SK-N-MC (cell line): Measurements from ENCODE around the gene CCDC17.

Experiments used
- DNase-seq: peaks from one replicate; pipeline ENCODE4 v3.0.0-alpha.2; 2011; ENCODE audit warnings: low read depth, low spot score
- H3K27ac ChIP-seq: fragments of 200-600 bp; sonication (generic); 2 replicates; pipeline ENCODE4 v1.5.1; 2016; ENCODE audit warnings: mixed run types
- H3K36me3 ChIP-seq: fragments of 200-600 bp; sonication (generic); 2 replicates; pipeline ENCODE4 v1.6.1; 2017; ENCODE audit warnings: antibody characterized with exemption, low read length, mixed read lengths; ENCODE audit not compliant: insufficient read depth
- H3K4me3 ChIP-seq: fragments of 200-600 bp; sonication (generic); 2 replicates; pipeline ENCODE4 v1.5.1; 2016
- H3K9ac ChIP-seq: fragments of 200-600 bp; sonication (generic); 2 replicates; pipeline ENCODE4 v1.8.0; 2017; ENCODE audit warnings: mixed run types, mixed read lengths; ENCODE audit not compliant: insufficient read length
- H3K9me3 ChIP-seq: fragments of 200-600 bp; sonication (generic); 2 replicates; pipeline ENCODE4 v1.6.1; 2017; ENCODE audit warnings: low read depth, mild to moderate bottlenecking, antibody characterized with exemption, low read length, moderate library complexity, mixed read lengths
- EZH2 ChIP-seq: fragments of 200-600 bp; sonication (generic); IDR thresholded peaks from one replicate; pipeline ENCODE4 v1.6.1; 2017; ENCODE audit warnings: antibody characterized with exemption
- FOXP2 ChIP-seq: optimal IDR thresholded peaks from 2 replicates; pipeline ENCODE3; 2011; ENCODE audit warnings: mild to moderate bottlenecking, moderate library complexity; ENCODE audit not compliant: insufficient read depth; ENCODE audit errors: extremely low read length, control extremely low read depth
- POLR2AphosphoS5 ChIP-seq: IDR thresholded peaks from 2 replicates; pipeline ENCODE4 v1.6.1; 2012; ENCODE audit warnings: mild to moderate bottlenecking, low read depth, low read length, borderline replicate concordance

CCDC17 gene

GRCh38 chr1:45635211-45635610 is 11.4 kb upstream of the CCDC17 start:
- Histone ChIP-seq H3K4me3 (no peak overlapping the region), H3K9me3 (no peaks in the 10 kb centered on the region), H3K36me3 (peaks cover 91% of the 10 kb centered on the region), H3K27ac (0 out of 2 replicates have a peak overlapping the region, but pooled peaks have one; percentile 21), H3K9ac (no peak overlapping the region)
- no peak for DNase-seq
- TF ChIP-seq FOXP2 = no peak

GRCh38 chr1:45630429-45630828 is 6.6 kb upstream of the CCDC17 start:
- no peak for DNase-seq
- no peak for TF ChIP-seq FOXP2
- TF ChIP-seq POLR2AphosphoS5 = no peak
- TF ChIP-seq EZH2 = no peak
- peaks cover 78% of the 10 kb centered on the region for H3K36me3 ChIP-seq

DNA sequence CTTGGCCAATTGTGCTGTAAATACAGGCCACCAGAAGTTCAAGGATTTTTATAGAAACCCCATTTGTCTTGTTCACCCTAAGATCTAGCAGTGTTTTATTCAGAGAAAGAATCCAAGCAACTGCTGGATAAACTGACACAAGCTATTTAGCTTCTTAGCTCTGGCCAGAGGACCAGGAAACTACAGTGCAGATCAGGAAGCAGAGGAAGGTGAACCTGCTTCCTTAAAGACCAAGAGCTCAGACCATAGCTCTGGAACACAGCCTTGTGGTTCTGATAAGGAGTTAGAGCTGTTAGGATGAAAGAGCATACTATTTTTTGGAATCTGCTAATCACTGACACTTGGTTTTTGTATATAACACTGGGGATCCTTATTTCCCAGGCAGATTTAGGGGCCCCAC is 5.2 kb upstream of the CCDC17 start:
- no peak for DNase-seq
- no peak for TF ChIP-seq POLR2AphosphoS5
- no peak for TF ChIP-seq EZH2
- no peak for TF ChIP-seq FOXP2
- H3K36me3 ChIP-seq = peaks cover 66% of the 10 kb centered on the region

More at GRCh38 chr1:45630429-45630828, 6.6 kb upstream of the CCDC17 start:
- Histone ChIP-seq H3K27ac (no peak overlapping the region), H3K4me3 (no peak overlapping the region), H3K9ac (no peak overlapping the region), H3K9me3 (no peaks in the 10 kb centered on the region; the same call in 1 of the 2 replicates)

GRCh38 chr1:45622524-45623394 is 1.1 kb downstream of the CCDC17 start:
- H3K4me3 ChIP-seq = no peak overlapping the region
- no peak for DNase-seq
- H3K9ac ChIP-seq = no peak overlapping the region
- peaks cover 17% of the 10 kb centered on the region for H3K36me3 ChIP-seq
- TF ChIP-seq POLR2AphosphoS5 (no peak), EZH2 (no peak), FOXP2 (no peak)
- H3K9me3 ChIP-seq = no peaks in the 10 kb centered on the region; the same call in 1 of the 2 replicates
- no peak overlapping the region for H3K27ac ChIP-seq

More for the DNA sequence above, 5.2 kb upstream of the CCDC17 start:
- H3K27ac ChIP-seq = no peak overlapping the region
- H3K9me3 ChIP-seq = no peaks in the 10 kb centered on the region; the same call in 1 of the 2 replicates
- H3K9ac ChIP-seq = no peak overlapping the region
- no peak overlapping the region for H3K4me3 ChIP-seq

GRCh38 chr1:45621895-45622523 is 1.8 kb downstream of the CCDC17 start:
- no peak overlapping the region for H3K9ac ChIP-seq
- H3K36me3 ChIP-seq = peaks cover 18% of the 10 kb centered on the region
- no peak overlapping the region for H3K27ac ChIP-seq
- no peak for DNase-seq
- no peak for TF ChIP-seq EZH2
- no peak for TF ChIP-seq POLR2AphosphoS5
- no peak for TF ChIP-seq FOXP2
- no peaks in the 10 kb centered on the region for H3K9me3 ChIP-seq
- H3K4me3 ChIP-seq = no peak overlapping the region

DNA sequence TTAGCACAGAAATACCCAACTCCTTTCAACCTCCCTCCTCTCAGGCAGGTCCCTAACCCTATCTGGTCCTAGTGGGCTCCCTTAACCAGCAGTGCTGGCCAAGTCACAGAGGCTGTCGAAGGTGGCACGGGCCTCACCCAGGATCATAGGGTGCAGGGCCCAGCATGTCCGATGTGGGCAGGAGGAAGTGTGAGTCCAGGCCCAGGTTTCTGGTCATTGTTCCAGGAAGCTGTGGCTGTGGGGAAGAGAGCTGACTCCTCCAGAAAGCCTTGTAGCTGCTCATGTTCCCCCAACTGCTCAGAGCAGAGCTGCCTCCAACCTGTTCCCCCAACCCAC is 2.4 kb downstream of the CCDC17 start:
- TF ChIP-seq FOXP2 (no peak), EZH2 (no peak), POLR2AphosphoS5 (no peak)
- Histone ChIP-seq H3K9ac (no peak overlapping the region), H3K27ac (no peak overlapping the region), H3K36me3 (peaks cover 23% of the 10 kb centered on the region), H3K4me3 (no peak overlapping the region), H3K9me3 (no peaks in the 10 kb centered on the region)
- DNase-seq = no peak

- peaks cover 29% of the 10 kb centered on the region for H3K36me3 ChIP-seq
- no peak overlapping the region for H3K4me3 ChIP-seq
- TF ChIP-seq FOXP2 (no peak), POLR2AphosphoS5 (no peak; the same call in 1 of the 2 replicates), EZH2 (no peak)
- H3K9ac ChIP-seq = no peak overlapping the region
- no peaks in the 10 kb centered on the region for H3K9me3 ChIP-seq
- no peak for DNase-seq
- 0 out of 2 replicates have a peak overlapping the region, but pooled peaks have one; percentile 44 for H3K27ac ChIP-seq
Measured at GRCh38 chr1:45620588-45621500, 3.0 kb downstream of the CCDC17 start.
